Panc1 (cell line): ENCODE measurements around the gene PHACTR2. TPM values are rescaled to one million over a fixed set of nuclear protein-coding genes. Genes with fewer than 3 reads are reported as not detected.
"Not testable (repeated sequence)": the region's sequence is repeated elsewhere in the genome, so short reads cannot be mapped to it uniquely, and the experiment has no call there.

Source experiments
- ATAC-seq: fragments of 200-7000 bp; cut with Tn5 transposase; 2 replicates; pipeline ENCODE4 v1.9.1; 2020; ENCODE audit warnings: mild to moderate bottlenecking, moderate library complexity
- BruUV-seq: library from RNA; stranded (reverse); fragments of 400-500 nt; replicated peaks from 2 replicates; lab custom pipeline; 2021; lab: Mats Ljungman, UMichigan
- CTCF ChIA-PET: fragments of 300-600 bp; sonication (Branson Sonifier 250); formaldehyde crosslinking; loops from one replicate; lab custom pipeline; 2022; ENCODE audit warnings: antibody characterized with exemption; lab: Charles Lee
- POLR2A ChIA-PET: fragments of 300-600 bp; sonication (Branson Sonifier 250); formaldehyde crosslinking; loops from one replicate; lab custom pipeline; 2022; ENCODE audit warnings: antibody characterized with exemption; lab: Charles Lee
- DNase-seq: peaks from one replicate; pipeline ENCODE4 v3.0.0-alpha.2; 2010; ENCODE audit warnings: low read depth, low spot score
- H3K27ac ChIP-seq: 2 replicates; pipeline ENCODE4 v1.5.1; 2011; ENCODE audit warnings: mild to moderate bottlenecking, low read length, inconsistent platforms
- H3K27me3 ChIP-seq: fragments of 200-500 bp; sonication (Bioruptor generic); 2 replicates; pipeline ENCODE4 v1.6.0; 2014; ENCODE audit warnings: low read length, inconsistent platforms; ENCODE audit not compliant: control insufficient read depth, insufficient read depth
- H3K36me3 ChIP-seq: fragments of 200-500 bp; sonication (Bioruptor generic); 2 replicates; pipeline ENCODE4 v1.5.1; 2014; ENCODE audit warnings: inconsistent platforms, mild to moderate bottlenecking, low read length, moderate library complexity; ENCODE audit not compliant: control insufficient read depth, insufficient read depth
- H3K4me1 ChIP-seq: 2 replicates; pipeline ENCODE4 v1.5.1; 2011; ENCODE audit warnings: inconsistent platforms, mild to moderate bottlenecking, low read length, moderate library complexity; ENCODE audit not compliant: control insufficient read depth, insufficient read depth
- H3K4me3 ChIP-seq, 2 experiments: 2 replicates each; pipeline ENCODE4 v1.5.1; 2011 to 2012; ENCODE audit warnings: low read depth in 2 of 2, low read length in 2 of 2, mild to moderate bottlenecking in 2 of 2, inconsistent platforms in 1 of 2, moderate library complexity in 1 of 2
- H3K9me3 ChIP-seq: fragments of 200-500 bp; sonication (Bioruptor generic); 2 replicates; pipeline ENCODE4 v1.5.1; 2014; ENCODE audit warnings: low read depth, mild to moderate bottlenecking, inconsistent platforms, low read length, moderate library complexity; ENCODE audit not compliant: control insufficient read depth, insufficient read depth
- POLR2AphosphoS5 ChIP-seq: IDR thresholded peaks from 2 replicates; pipeline ENCODE4 v1.6.1; 2012; ENCODE audit warnings: mild to moderate bottlenecking, low read depth, low read length, moderate library complexity
- REST ChIP-seq, 2 experiments: IDR thresholded peaks; 2 replicates each; pipeline ENCODE4 v1.6.1; 2011 to 2012; ENCODE audit warnings: low read depth in 2 of 2, control low read depth in 1 of 2, low read length in 1 of 2, mild to moderate bottlenecking in 1 of 2, moderate library complexity in 1 of 2; ENCODE audit not compliant: insufficient read depth in 1 of 2
- SIN3A ChIP-seq: IDR thresholded peaks from 2 replicates; pipeline ENCODE4 v1.6.1; 2012; ENCODE audit warnings: low read depth, mild to moderate bottlenecking, low read length, moderate library complexity, borderline replicate concordance; ENCODE audit not compliant: insufficient read depth
- TCF7L2 ChIP-seq: IDR thresholded peaks from 2 replicates; pipeline ENCODE4 v1.6.1; 2011; ENCODE audit warnings: mild to moderate bottlenecking, low read depth, low read length, inconsistent platforms
- in situ Hi-C: cut with HindIII; loops from 2 replicates; pipeline ENCODE4 v1.10.0; 2016; ENCODE audit warnings: low sequenced_read_pairs, low pct_unique_long_range_greater_than_20kb
- intact Hi-C: fragments of 100-400 bp; cut with micrococcal nuclease; formaldehyde crosslinking; loops from one replicate; pipeline ENCODE4 v1.10.0; 2022; ENCODE audit not compliant: unreplicated experiment
- total RNA-seq: library from RNA; stranded (reverse); gene quantifications from one replicate; pipeline ENCODE4 v1.2.1, GENCODE V29; 2021; ENCODE audit not compliant: unreplicated experiment
- TF ChIP-seq, protein P1 (sequence below): fragments of 450-650 bp; IDR thresholded peaks from 2 replicates; pipeline ENCODE4 v1.5.1; 2017; ENCODE audit warnings: mild to moderate bottlenecking

Gene PHACTR2
- total RNA-seq, 1 experiment from 2014 or later, result 59.9 TPM

DNA sequence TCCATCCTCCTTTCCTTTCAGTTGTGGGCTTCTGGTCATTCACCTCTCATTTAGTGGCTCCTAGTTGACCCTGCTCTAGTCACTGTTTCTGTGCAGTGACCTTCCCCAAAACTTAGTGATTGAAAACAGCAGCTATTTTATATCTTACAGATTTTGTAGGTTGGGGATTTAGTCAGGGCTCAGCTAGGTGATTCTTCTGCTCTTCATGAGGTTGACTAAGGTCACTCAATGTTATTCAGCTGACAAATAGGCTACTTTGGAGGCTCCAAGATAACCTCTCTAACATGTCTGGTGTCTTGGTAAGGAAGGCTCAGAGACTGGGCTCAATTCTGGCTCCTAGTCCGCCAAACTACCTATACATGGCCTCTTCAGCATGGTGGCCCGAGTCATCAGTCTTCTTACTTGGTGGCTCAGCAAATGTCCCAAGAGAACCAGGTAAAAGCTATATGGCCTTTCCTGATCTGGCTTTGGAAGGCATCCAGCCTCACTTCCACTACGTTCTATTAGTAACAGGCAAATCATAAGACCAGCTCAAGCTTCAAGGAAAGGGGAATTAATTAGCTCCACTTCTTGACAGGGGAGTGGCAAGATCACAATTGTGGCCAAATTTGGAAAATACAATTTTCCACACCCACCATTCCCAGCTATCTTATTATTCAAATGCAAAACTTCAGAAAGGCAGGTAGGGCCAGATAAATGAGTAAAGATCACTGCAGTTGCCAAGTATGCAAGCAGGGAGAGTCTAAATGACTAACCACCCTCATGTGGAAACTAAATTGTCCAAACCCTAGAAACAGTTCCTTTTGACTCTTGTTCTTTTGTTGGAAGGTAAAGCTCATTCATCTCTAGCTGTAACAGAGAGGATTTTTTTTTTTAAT lies 114.9 kb downstream of the PHACTR2 start:
- intact Hi-C loops (no loop called here), in situ Hi-C loops (no loop called here)
- H3K27ac ChIP-seq, result no peak overlapping the region
- ChIA-PET CTCF (no interaction called here), POLR2A (no interaction called here)
- no peak overlapping the region for H3K4me3 ChIP-seq
- no peaks in the 10 kb centered on the region for H3K27me3 ChIP-seq
- no TSS peak for BruUV-seq
- peaks cover 6% of the 10 kb centered on the region; the same call in 1 of the 2 replicates for H3K9me3 ChIP-seq
- H3K36me3 ChIP-seq, result no peaks in the 10 kb centered on the region
- DNase-seq (no peak), ATAC-seq (no peak)
- TF ChIP-seq TCF7L2 (no peak), POLR2AphosphoS5 (no peak), REST (IDR thresholded peaks at IDR 0.05; ENCODE audit: insufficient read depth in 1 of 2, low read depth in 2 of 2, low read length in 1 of 2) (no peak), SIN3A (no peak)
- TF ChIP-seq, protein P1, sequence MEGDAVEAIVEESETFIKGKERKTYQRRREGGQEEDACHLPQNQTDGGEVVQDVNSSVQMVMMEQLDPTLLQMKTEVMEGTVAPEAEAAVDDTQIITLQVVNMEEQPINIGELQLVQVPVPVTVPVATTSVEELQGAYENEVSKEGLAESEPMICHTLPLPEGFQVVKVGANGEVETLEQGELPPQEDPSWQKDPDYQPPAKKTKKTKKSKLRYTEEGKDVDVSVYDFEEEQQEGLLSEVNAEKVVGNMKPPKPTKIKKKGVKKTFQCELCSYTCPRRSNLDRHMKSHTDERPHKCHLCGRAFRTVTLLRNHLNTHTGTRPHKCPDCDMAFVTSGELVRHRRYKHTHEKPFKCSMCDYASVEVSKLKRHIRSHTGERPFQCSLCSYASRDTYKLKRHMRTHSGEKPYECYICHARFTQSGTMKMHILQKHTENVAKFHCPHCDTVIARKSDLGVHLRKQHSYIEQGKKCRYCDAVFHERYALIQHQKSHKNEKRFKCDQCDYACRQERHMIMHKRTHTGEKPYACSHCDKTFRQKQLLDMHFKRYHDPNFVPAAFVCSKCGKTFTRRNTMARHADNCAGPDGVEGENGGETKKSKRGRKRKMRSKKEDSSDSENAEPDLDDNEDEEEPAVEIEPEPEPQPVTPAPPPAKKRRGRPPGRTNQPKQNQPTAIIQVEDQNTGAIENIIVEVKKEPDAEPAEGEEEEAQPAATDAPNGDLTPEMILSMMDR, result no peak
- H3K4me1 ChIP-seq, result no peaks in the 10 kb centered on the region

DNA sequence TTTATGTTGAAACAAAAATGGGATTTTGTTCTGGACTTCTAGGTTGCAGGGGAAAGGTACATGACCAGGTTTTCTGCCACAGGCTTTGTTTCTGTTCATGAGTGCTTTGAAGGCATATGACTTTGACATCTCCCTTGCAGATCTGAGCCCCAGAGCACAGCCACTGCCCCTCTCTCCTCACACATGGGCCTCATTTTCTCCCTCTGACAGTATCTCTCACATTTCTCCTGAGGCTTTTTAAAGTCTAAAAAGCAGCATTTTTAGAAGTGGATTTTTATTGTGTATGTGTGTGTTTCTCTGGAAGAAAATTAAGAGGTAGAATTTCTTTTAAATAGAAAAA lies 115.5 kb downstream of the PHACTR2 start:
- TF ChIP-seq REST (IDR thresholded peaks at IDR 0.05; ENCODE audit: insufficient read depth in 1 of 2, low read depth in 2 of 2, low read length in 1 of 2) (no peak), TCF7L2 (no peak), POLR2AphosphoS5 (no peak), SIN3A (no peak)
- TF ChIP-seq, protein P1, result no peak
- no peaks in the 10 kb centered on the region for H3K4me1 ChIP-seq
- DNase-seq (no peak), ATAC-seq (no peak)
- BruUV-seq, result no TSS peak
- no peaks in the 10 kb centered on the region for H3K36me3 ChIP-seq
- POLR2A ChIA-PET, result no interaction called here
- no peak overlapping the region for H3K4me3 ChIP-seq
- H3K27ac ChIP-seq, result no peak overlapping the region
- CTCF ChIA-PET, result no interaction called here
- in situ Hi-C loops (no loop called here), intact Hi-C loops (no loop called here)
- H3K27me3 ChIP-seq, result no peaks in the 10 kb centered on the region
- H3K9me3 ChIP-seq, result peaks cover 6% of the 10 kb centered on the region; the same call in 1 of the 2 replicates

DNA sequence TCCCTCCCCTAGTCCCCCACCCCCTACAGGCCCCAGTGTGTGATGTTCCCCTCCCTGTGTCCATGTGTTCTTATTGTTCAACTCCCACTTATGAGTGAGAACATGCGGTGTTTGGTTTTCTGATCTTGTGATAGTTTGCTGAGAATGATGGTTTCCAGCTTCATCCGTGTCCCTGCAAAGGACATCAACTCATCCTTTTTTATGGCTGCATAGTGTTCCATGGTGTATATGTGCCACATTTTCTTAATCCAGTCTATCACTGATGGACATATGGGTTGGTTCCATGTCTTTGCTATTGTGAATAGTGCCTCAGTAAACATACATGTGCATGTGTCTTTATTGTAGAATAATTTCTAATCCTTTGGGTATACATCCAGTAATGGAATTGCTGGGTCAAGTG lies 118.8 kb downstream of the PHACTR2 start:
- not testable (repeated sequence) for H3K27me3 ChIP-seq

More for the DNA sequence above, 118.8 kb downstream of the PHACTR2 start:
- in situ Hi-C loops, CTCF ChIA-PET, POLR2A ChIA-PET, DNase-seq, H3K27ac ChIP-seq, ATAC-seq, H3K4me3 ChIP-seq, intact Hi-C loops, H3K9me3 ChIP-seq, H3K4me1 ChIP-seq, H3K36me3 ChIP-seq, BruUV-seq: not testable (repeated sequence)
